Islet of Langerhans (tissue), 1 donor: ENCODE data around the gene KDM5B.
A peak's percentile ranks its signal among the peaks of the same experiment; 100 is the strongest.
"Not testable (repeated sequence)": the region's sequence is repeated elsewhere in the genome, so short reads cannot be mapped to it uniquely, and the experiment has no call there.

ENCODE experiments used
- FAIRE-seq: peaks from one replicate; lab custom pipeline; 2011; peaks lifted over from hg19 to GRCh38; lab: Jason Lieb, UNC

Gene KDM5B

GRCh38 chr1:202791077-202791747 is 17.0 kb downstream of the KDM5B start:
- no peak for FAIRE-seq

- no peak for FAIRE-seq
These were observed 19.4 kb downstream of the KDM5B start for GRCh38 chr1:202788800-202789199.

- no peak for FAIRE-seq
These were observed 21.4 kb downstream of the KDM5B start for GRCh38 chr1:202786804-202787203.

- no peak for FAIRE-seq
These were observed 27.0 kb downstream of the KDM5B start for GRCh38 chr1:202781180-202781579.

- FAIRE-seq: no peak
These were observed 38.1 kb downstream of the KDM5B start for GRCh38 chr1:202770135-202770534.

GRCh38 chr1:202765721-202766120 is 42.5 kb downstream of the KDM5B start:
- no peak for FAIRE-seq

- no peak for FAIRE-seq
These were observed 46.2 kb downstream of the KDM5B start for GRCh38 chr1:202762019-202762418.

- FAIRE-seq: no peak
These were observed 47.6 kb downstream of the KDM5B start for GRCh38 chr1:202760589-202760988.

GRCh38 chr1:202756391-202756790 is 51.8 kb downstream of the KDM5B start:
- FAIRE-seq: no peak

GRCh38 chr1:202754293-202754692 is 53.9 kb downstream of the KDM5B start:
- no peak for FAIRE-seq

GRCh38 chr1:202752774-202753173 is 55.4 kb downstream of the KDM5B start:
- FAIRE-seq: no peak

- FAIRE-seq: peak; percentile 30
These were observed 57.5 kb downstream of the KDM5B start for GRCh38 chr1:202750761-202751160.

- peak; percentile 60 for FAIRE-seq
These were observed 58.2 kb downstream of the KDM5B start for GRCh38 chr1:202750024-202750423.

- FAIRE-seq: no peak
These were observed 62.8 kb downstream of the KDM5B start for GRCh38 chr1:202745323-202745888.

- not testable (repeated sequence) for FAIRE-seq
These were observed 63.5 kb downstream of the KDM5B start for GRCh38 chr1:202744770-202745169.

- FAIRE-seq: no peak
These were observed 65.7 kb downstream of the KDM5B start for GRCh38 chr1:202742496-202742895.

- no peak for FAIRE-seq
These were observed 75.0 kb downstream of the KDM5B start for GRCh38 chr1:202733251-202733650.

- FAIRE-seq: no peak
These were observed 79.3 kb downstream of the KDM5B start for GRCh38 chr1:202728951-202729350.

- no peak for FAIRE-seq
These were observed 82.7 kb downstream of the KDM5B start for GRCh38 chr1:202725526-202725925.

GRCh38 chr1:202723708-202724107 is 84.5 kb downstream of the KDM5B start:
- FAIRE-seq: no peak

- FAIRE-seq: not testable (repeated sequence)
These were observed 85.2 kb downstream of the KDM5B start for GRCh38 chr1:202723046-202723445.

- no peak for FAIRE-seq
These were observed 91.6 kb downstream of the KDM5B start for GRCh38 chr1:202716654-202717053.

- not testable (repeated sequence) for FAIRE-seq
These were observed 94.0 kb downstream of the KDM5B start for GRCh38 chr1:202714202-202714601.

GRCh38 chr1:202713110-202713509 is 95.1 kb downstream of the KDM5B start:
- no peak for FAIRE-seq
